Measurements from ENCODE around the gene COPS7A. TPM values are rescaled to one million over a fixed set of nuclear protein-coding genes. Genes with fewer than 3 reads are reported as not detected.

The COPS7A gene
- total RNA-seq, 1 experiment from 2014 or later, result 34.2 TPM

DNA sequence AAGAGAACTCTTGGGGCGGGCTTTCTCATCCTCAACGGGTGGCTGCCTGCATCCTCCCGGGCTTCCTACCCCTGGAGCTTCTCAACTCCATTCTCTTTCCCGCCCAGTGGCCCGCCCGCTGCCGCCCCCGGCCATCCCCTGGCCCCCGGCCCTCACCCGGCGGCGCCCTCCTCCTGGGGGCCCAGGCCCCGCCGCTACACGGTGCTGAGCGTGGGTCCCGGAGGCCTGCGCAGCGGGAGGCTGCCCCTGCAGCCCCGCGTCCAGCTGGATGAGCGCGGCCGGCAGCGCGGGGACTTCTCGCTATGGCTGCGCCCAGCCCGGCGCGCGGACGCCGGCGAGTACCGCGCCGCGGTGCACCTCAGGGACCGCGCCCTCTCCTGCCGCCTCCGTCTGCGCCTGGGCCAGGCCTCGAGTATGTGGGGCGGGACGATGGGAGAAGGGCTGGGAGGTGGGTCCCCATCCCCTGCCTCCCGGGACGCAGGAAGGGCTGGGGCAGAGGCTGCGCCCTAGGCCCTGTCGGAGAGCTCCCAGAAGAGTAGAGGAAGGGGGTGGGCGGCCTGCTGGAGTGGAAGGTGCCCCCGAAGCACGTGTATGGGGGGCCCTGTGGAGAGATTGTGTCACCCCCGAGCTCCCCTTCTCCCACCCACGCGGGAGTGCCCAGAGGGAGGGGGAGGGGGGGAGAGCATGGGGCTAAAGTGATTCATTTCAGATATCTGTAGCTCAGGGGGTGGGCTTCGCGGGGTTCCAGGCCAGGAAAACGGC lies 49.9 kb downstream of the COPS7A start:
- DNase-seq, result no peak
- H2BK15ac ChIP-seq (ENCODE audit: low read depth, low read length), result no peak overlapping the region
- H3K79me2 ChIP-seq (ENCODE audit: insufficient read depth, low read length), result no peaks in the 10 kb centered on the region
- no peak overlapping the region for H2AK5ac ChIP-seq (ENCODE audit: insufficient read length, low read length)
- no peak overlapping the region for H3T11ph ChIP-seq (ENCODE audit: low read length)
- Mint-ChIP-seq H3K27me3 (ENCODE audit: low read depth) (peaks cover 47% of the 10 kb centered on the region), H3K27ac (peak overlapping the region in 1 of 3 experiments; percentile 53; a peak in 1 of 7 replicates), H3K9me3 (peaks cover 0 to 3% of the 10 kb centered on the region in 2 experiments; a peak in 2 of 5 replicates), H3K4me1 (peaks cover 47 to 74% of the 10 kb centered on the region in 2 experiments), H3K4me3 (peak overlapping the region; percentile 34 to 74), H3K36me3 (ENCODE audit: insufficient read depth in 1 of 3, low read depth in 3 of 3) (peaks cover 23 to 48% (median 48%) of the 10 kb centered on the region in 3 experiments)
- H2BK5ac ChIP-seq (ENCODE audit: insufficient read length, low read length), result no peak overlapping the region
- no peak overlapping the region for H4K5ac ChIP-seq (ENCODE audit: insufficient read length, low read depth, low read length)
- H3K23me2 ChIP-seq (ENCODE audit: insufficient read length, low read depth, low read length, poor library complexity, severe bottlenecking), result peaks cover 20% of the 10 kb centered on the region
- peak overlapping the region; percentile 13 for H3K4me2 ChIP-seq (ENCODE audit: insufficient read depth, insufficient read length, low read length)
- no peak overlapping the region for H3K27ac ChIP-seq (ENCODE audit: insufficient read length, low read depth, low read length)
- H3K18ac ChIP-seq (ENCODE audit: insufficient read length, low read depth, low read length), result no peak overlapping the region
- no peak overlapping the region for H2AFZ ChIP-seq (ENCODE audit: low read length)
- H3K79me1 ChIP-seq (ENCODE audit: insufficient read depth, low read depth, low read length, poor library complexity, severe bottlenecking), result no peaks in the 10 kb centered on the region
- no peak overlapping the region for H4K91ac ChIP-seq (ENCODE audit: insufficient read length, low read depth, low read length)
- H2BK12ac ChIP-seq (ENCODE audit: insufficient read length, low read depth, low read length), result no peak overlapping the region
- no peak overlapping the region for H3K56ac ChIP-seq (ENCODE audit: insufficient read length, low read depth, low read length)
- no peak overlapping the region for H3K9ac ChIP-seq (ENCODE audit: extremely low read depth, insufficient read length, low read length)
- H3K9me3 ChIP-seq (ENCODE audit: control insufficient read depth, low read depth, low read length), result no peaks in the 10 kb centered on the region
- TF ChIP-seq, protein P1, sequence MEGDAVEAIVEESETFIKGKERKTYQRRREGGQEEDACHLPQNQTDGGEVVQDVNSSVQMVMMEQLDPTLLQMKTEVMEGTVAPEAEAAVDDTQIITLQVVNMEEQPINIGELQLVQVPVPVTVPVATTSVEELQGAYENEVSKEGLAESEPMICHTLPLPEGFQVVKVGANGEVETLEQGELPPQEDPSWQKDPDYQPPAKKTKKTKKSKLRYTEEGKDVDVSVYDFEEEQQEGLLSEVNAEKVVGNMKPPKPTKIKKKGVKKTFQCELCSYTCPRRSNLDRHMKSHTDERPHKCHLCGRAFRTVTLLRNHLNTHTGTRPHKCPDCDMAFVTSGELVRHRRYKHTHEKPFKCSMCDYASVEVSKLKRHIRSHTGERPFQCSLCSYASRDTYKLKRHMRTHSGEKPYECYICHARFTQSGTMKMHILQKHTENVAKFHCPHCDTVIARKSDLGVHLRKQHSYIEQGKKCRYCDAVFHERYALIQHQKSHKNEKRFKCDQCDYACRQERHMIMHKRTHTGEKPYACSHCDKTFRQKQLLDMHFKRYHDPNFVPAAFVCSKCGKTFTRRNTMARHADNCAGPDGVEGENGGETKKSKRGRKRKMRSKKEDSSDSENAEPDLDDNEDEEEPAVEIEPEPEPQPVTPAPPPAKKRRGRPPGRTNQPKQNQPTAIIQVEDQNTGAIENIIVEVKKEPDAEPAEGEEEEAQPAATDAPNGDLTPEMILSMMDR (conservative IDR thresholded peaks at IDR 0.05), result no peak
- no CpG with 5 or more reads among the region's 60 CpGs for WGBS (ENCODE audit: extremely low coverage, insufficient read length, low lambda C conversion rate)
- no peaks in the 10 kb centered on the region for H4K20me1 ChIP-seq (ENCODE audit: control insufficient read depth, insufficient read depth, insufficient read length)
- peaks cover 5% of the 10 kb centered on the region; the same call in 1 of the 2 replicates for H3K27me3 ChIP-seq (ENCODE audit: insufficient read depth, low read length)
- H4K8ac ChIP-seq (replicated peaks; ENCODE audit: insufficient read length, low read depth, low read length), result no peak overlapping the region
- no peak overlapping the region; the same call in 1 of the 2 replicates for H3K14ac ChIP-seq (ENCODE audit: insufficient read depth, low read length)
- no peak overlapping the region for H3K4ac ChIP-seq (ENCODE audit: low read depth, low read length)
- peaks cover 3% of the 10 kb centered on the region; the same call in 1 of the 2 replicates for H3K4me1 ChIP-seq (ENCODE audit: insufficient read depth, low read length)
- no peak overlapping the region for H2BK120ac ChIP-seq (ENCODE audit: low read depth, low read length, poor library complexity, severe bottlenecking)
- no peak overlapping the region for H2BK20ac ChIP-seq (ENCODE audit: low read depth, low read length, poor library complexity, severe bottlenecking)
- no peak overlapping the region for H3K23ac ChIP-seq (ENCODE audit: insufficient read length, low read depth, low read length)
